OCI-LY1 (cell line): ENCODE results near the gene PPP2R5C.

ENCODE experiments used
- H2AFZ ChIP-seq: fragments of 200-600 bp; sonication (generic), shearing (Covaris generic); 2 replicates; pipeline ENCODE4 v1.6.0; 2014; ENCODE audit warnings: antibody characterized with exemption, mild to moderate bottlenecking, low read length
- H3F3A ChIP-seq: fragments of 200-600 bp; sonication (generic), shearing (Covaris generic); 2 replicates; pipeline ENCODE4 v1.6.0; 2014; ENCODE audit warnings: mild to moderate bottlenecking, antibody characterized with exemption, low read length, moderate library complexity; ENCODE audit not compliant: insufficient read depth
- H3K27ac ChIP-seq: fragments of 200-600 bp; sonication (generic); 2 replicates; pipeline ENCODE4 v1.5.1; 2014; ENCODE audit warnings: low read length, mixed run types, mild to moderate bottlenecking, low read depth; ENCODE audit not compliant: poor library complexity, severe bottlenecking
- H3K27me3 ChIP-seq: fragments of 200-600 bp; sonication (generic); 2 replicates; pipeline ENCODE4 v1.6.0; 2014; ENCODE audit warnings: antibody characterized with exemption, mild to moderate bottlenecking, low read length, moderate library complexity; ENCODE audit not compliant: insufficient read depth
- H3K36me3 ChIP-seq: fragments of 200-600 bp; sonication (generic); 2 replicates; pipeline ENCODE4 v1.6.1; 2014; ENCODE audit warnings: mild to moderate bottlenecking, antibody characterized with exemption, low read length, moderate library complexity, mixed read lengths; ENCODE audit not compliant: insufficient read depth
- H3K4me1 ChIP-seq: fragments of 200-600 bp; sonication (generic); 2 replicates; pipeline ENCODE4 v1.5.1; 2014; ENCODE audit warnings: mild to moderate bottlenecking, low read length, moderate library complexity; ENCODE audit not compliant: insufficient read depth, severe bottlenecking
- H3K4me2 ChIP-seq: fragments of 200-600 bp; sonication (generic), shearing (Covaris generic); 2 replicates; pipeline ENCODE4 v1.6.1; 2014; ENCODE audit warnings: low read length
- H3K4me3 ChIP-seq: fragments of 200-600 bp; sonication (generic); 2 replicates; pipeline ENCODE4 v1.5.1; 2014; ENCODE audit warnings: low read length, low read depth, mild to moderate bottlenecking, mixed read lengths; ENCODE audit not compliant: poor library complexity, severe bottlenecking
- H3K79me2 ChIP-seq: fragments of 200-600 bp; shearing (Covaris generic); 2 replicates; pipeline ENCODE4 v1.6.1; 2016; ENCODE audit warnings: mixed run types, low read length, mixed read lengths; ENCODE audit not compliant: insufficient read depth
- H3K9ac ChIP-seq: fragments of 200-600 bp; sonication (generic), shearing (Covaris generic); 2 replicates; pipeline ENCODE4 v1.6.1; 2014; ENCODE audit warnings: mild to moderate bottlenecking, low read length, mixed read lengths
- H3K9me2 ChIP-seq: fragments of 200-600 bp; sonication (generic), shearing (Covaris generic); 2 replicates; pipeline ENCODE4 v1.6.1; 2014; ENCODE audit warnings: low read depth, mild to moderate bottlenecking, low read length, mixed read lengths
- H3K9me3 ChIP-seq: fragments of 200-600 bp; shearing (Covaris generic); 2 replicates; pipeline ENCODE4 v1.6.1; 2014; ENCODE audit warnings: low read length, mixed read lengths
- H4K20me1 ChIP-seq: fragments of 200-600 bp; sonication (generic), shearing (Covaris generic); 2 replicates; pipeline ENCODE4 v1.6.0; 2016; ENCODE audit warnings: mild to moderate bottlenecking, low read length; ENCODE audit not compliant: insufficient read depth
- CTCF ChIP-seq: fragments of 200-600 bp; sonication (generic), shearing (Covaris generic); IDR thresholded peaks from 2 replicates; pipeline ENCODE4 v1.5.1; 2017; ENCODE audit warnings: mild to moderate bottlenecking, antibody characterized with exemption, low read length, moderate library complexity, mixed read lengths
- EZH2 ChIP-seq: fragments of 200-600 bp; sonication (generic), shearing (Covaris generic); IDR thresholded peaks from 2 replicates; pipeline ENCODE4 v1.8.0; 2017; ENCODE audit warnings: borderline replicate concordance, mixed run types, mild to moderate bottlenecking, antibody characterized with exemption, low read length, moderate library complexity, mixed read lengths

Gene PPP2R5C

GRCh38 chr14:101895256-101895655 lies 133.7 kb downstream of the PPP2R5C start:
- no peak overlapping the region for H3K4me3 ChIP-seq
- H2AFZ ChIP-seq, result no peak overlapping the region
- H3K9ac ChIP-seq, result no peak overlapping the region
- H3K27me3 ChIP-seq, result no peaks in the 10 kb centered on the region
- no peaks in the 10 kb centered on the region for H4K20me1 ChIP-seq
- TF ChIP-seq EZH2, result no peak
- TF ChIP-seq CTCF, result no peak
- peaks cover 62% of the 10 kb centered on the region for H3K36me3 ChIP-seq
- H3F3A ChIP-seq, result no peaks in the 10 kb centered on the region
- H3K9me3 ChIP-seq, result no peaks in the 10 kb centered on the region
- no peaks in the 10 kb centered on the region for H3K4me1 ChIP-seq
- no peaks in the 10 kb centered on the region for H3K79me2 ChIP-seq
- no peaks in the 10 kb centered on the region for H3K9me2 ChIP-seq
- H3K27ac ChIP-seq, result no peak overlapping the region
- no peak overlapping the region for H3K4me2 ChIP-seq

GRCh38 chr14:101897326-101897725 lies 135.8 kb downstream of the PPP2R5C start:
- no peak overlapping the region for H3K4me3 ChIP-seq
- no peaks in the 10 kb centered on the region for H3F3A ChIP-seq
- no peak overlapping the region for H3K9ac ChIP-seq
- no peaks in the 10 kb centered on the region for H3K9me3 ChIP-seq
- H4K20me1 ChIP-seq, result no peaks in the 10 kb centered on the region
- H3K4me1 ChIP-seq, result no peaks in the 10 kb centered on the region
- H3K4me2 ChIP-seq, result no peak overlapping the region
- H2AFZ ChIP-seq, result no peak overlapping the region
- H3K79me2 ChIP-seq, result no peaks in the 10 kb centered on the region
- TF ChIP-seq CTCF (no peak), EZH2 (no peak)
- H3K36me3 ChIP-seq, result peaks cover 75% of the 10 kb centered on the region
- no peaks in the 10 kb centered on the region for H3K9me2 ChIP-seq
- no peaks in the 10 kb centered on the region for H3K27me3 ChIP-seq
- no peak overlapping the region for H3K27ac ChIP-seq

GRCh38 chr14:101898416-101898815 lies 136.9 kb downstream of the PPP2R5C start:
- Histone ChIP-seq H3K4me3 (no peak overlapping the region), H3K79me2 (no peaks in the 10 kb centered on the region), H4K20me1 (no peaks in the 10 kb centered on the region), H3F3A (no peaks in the 10 kb centered on the region), H3K9ac (no peak overlapping the region), H3K36me3 (peaks cover 77% of the 10 kb centered on the region), H3K4me2 (no peak overlapping the region), H3K27ac (no peak overlapping the region), H3K9me3 (no peaks in the 10 kb centered on the region), H2AFZ (no peak overlapping the region), H3K9me2 (no peaks in the 10 kb centered on the region), H3K27me3 (no peaks in the 10 kb centered on the region), H3K4me1 (no peaks in the 10 kb centered on the region)
- no peak for TF ChIP-seq EZH2
- TF ChIP-seq CTCF, result no peak
